ENCODE results near the gene GPLD1.

The GPLD1 gene

GRCh38 chr6:24382220-24382540 is 107.2 kb downstream of the GPLD1 start:
- no peak for DNase-seq (ENCODE audit: low spot score)

DNA sequence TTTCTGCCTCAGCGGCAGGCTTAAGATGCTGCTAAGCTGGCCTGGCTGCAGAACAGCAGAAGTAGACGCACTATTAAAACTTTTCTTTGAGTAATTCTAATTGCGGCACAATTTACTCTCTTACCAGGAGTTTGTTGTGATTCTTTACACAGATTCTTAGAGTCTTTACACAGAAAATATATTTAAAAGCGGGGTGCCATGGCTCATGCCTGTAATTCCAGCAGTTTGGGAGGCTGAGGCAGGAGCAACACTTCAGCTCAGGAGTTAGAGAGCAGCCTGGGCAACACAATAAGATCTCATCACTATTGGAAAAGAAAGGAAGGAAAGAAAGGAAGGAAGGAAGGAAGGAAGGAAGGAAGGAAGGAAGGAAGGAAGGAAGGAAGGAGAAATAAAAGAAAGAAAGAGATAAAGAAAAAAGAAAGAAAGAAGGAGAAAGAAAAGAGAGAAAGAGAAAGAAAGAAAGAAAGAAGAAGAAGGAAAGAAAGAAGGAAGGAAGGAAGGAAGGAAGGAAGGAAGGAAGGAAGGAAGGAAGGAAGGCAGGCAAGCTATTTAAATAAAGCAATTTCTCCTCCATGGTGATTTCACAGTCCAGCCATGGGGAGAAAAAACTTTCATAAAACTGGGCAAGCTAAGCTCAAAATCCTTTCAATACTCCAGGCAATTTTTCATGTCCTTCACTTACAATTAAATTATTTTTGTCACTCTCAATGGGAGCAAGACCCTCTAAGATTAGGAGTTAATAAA is 107.7 kb downstream of the GPLD1 start:
- no peak for DNase-seq (ENCODE audit: low spot score)

DNA sequence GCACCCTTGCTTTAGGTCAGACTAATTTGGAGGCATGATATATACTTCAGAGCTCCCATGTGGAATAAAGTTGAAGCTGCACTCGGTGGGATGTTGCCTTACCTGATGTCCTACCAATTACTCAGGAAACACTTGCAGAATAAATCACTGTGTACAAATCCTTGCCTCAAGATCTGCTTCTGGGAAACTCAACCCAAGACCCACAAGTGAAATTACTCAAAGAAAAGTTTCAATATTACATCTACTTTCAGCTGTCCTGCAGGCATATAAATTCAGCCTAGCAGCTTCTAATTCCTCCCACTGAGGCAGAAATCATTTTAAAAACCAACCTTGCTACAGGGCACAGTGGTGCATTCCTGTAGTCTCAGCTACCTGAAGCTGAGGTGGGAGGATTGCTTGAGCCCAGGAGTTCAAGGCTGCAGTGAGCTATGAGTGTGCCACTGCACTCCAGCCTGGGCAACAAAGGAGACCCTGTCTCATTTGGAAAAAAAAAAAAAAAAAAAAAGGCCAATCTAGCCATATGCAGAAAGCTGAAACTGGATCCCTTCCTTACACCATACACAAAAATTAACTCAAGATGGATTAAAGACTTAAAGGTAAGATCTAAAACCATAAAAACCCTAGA is 110.8 kb downstream of the GPLD1 start:
- DNase-seq (ENCODE audit: low spot score), result no peak

Data from iPS-NIHi11 (cell line).